Gastroesophageal sphincter (tissue), 4 donors: ENCODE data around the gene OCA2. TPM values are rescaled to one million over a fixed set of nuclear protein-coding genes. Genes with fewer than 3 reads are reported as not detected.

Experiments used
- ATAC-seq: fragments of 150-250 bp; one replicate; pipeline ENCODE4 v1.9.1; 2016; ENCODE audit warnings: mild to moderate bottlenecking, moderate library complexity
- H3K27ac ChIP-seq, 4 donors: fragments of 200-600 bp; sonication (generic) in 3 of 4; 1 replicate in 3 of 4; 2 replicates in 1 of 4; pipeline ENCODE4 v1.5.1; 2016 to 2019
- H3K27me3 ChIP-seq: fragments of 200-600 bp; sonication (generic); one replicate; pipeline ENCODE4 v1.5.1; 2019
- H3K36me3 ChIP-seq, 2 donors: fragments of 200-600 bp; sonication (generic); one replicate each; pipeline ENCODE4 v1.5.1; 2019; ENCODE audit warnings: control low read depth in 1 of 2
- H3K4me1 ChIP-seq, 3 donors: fragments of 200-600 bp; sonication (generic); 1 replicate in 2 of 3; 2 replicates in 1 of 3; pipeline ENCODE4 v1.5.1; 2016 to 2019; ENCODE audit warnings: control low read depth in 2 of 3
- H3K4me3 ChIP-seq, 2 donors: fragments of 200-600 bp; sonication (generic); one replicate each; pipeline ENCODE4 v1.5.1; 2019; ENCODE audit warnings: mild to moderate bottlenecking in 1 of 2, moderate library complexity in 1 of 2
- H3K9me3 ChIP-seq, 3 donors: fragments of 200-600 bp; sonication (generic); one replicate each; pipeline ENCODE4 v1.5.1; 2017 to 2019; ENCODE audit warnings: control low read depth in 2 of 3
- EP300 ChIP-seq: sonication (generic); formaldehyde crosslinking; IDR thresholded peaks from one replicate; pipeline ENCODE4 v1.6.1; 2017; ENCODE audit warnings: antibody characterized with exemption, mild to moderate bottlenecking
- POLR2A ChIP-seq, 2 donors: fragments of 450-650 bp; IDR thresholded peaks; one replicate each; pipeline ENCODE4 v1.6.1; 2017; ENCODE audit warnings: antibody characterized with exemption in 2 of 2, mild to moderate bottlenecking in 2 of 2, moderate library complexity in 1 of 2
- POLR2AphosphoS5 ChIP-seq: sonication (generic); formaldehyde crosslinking; IDR thresholded peaks from one replicate; pipeline ENCODE4 v1.6.1; 2017; ENCODE audit warnings: antibody characterized with exemption
- WGBS, 2 donors: methylation state at CpG; one replicate each; pipeline ENCODE4 v1.1.5; 2018; ENCODE audit warnings: low coverage in 1 of 2; 5-methylcytosine and 5-hydroxymethylcytosine counted together
- total RNA-seq, 4 donors: library from RNA; depleted of rRNA; stranded (reverse); fragments of >200 nt; gene quantifications; one replicate each; pipeline ENCODE4 v1.1.0, GENCODE V29; 2016
- TF ChIP-seq, protein P1 (sequence below), 4 experiments: fragments of 200-600 bp in 2 of 4; fragments of 450-650 bp in 2 of 4; sonication (generic) in 1 of 4; IDR thresholded peaks; one replicate each; pipeline ENCODE4 v1.5.1; 2017 to 2019; ENCODE audit warnings: antibody characterized with exemption in 4 of 4, mild to moderate bottlenecking in 2 of 4, moderate library complexity in 2 of 4

The OCA2 gene
- total RNA-seq, 4 donors from 2014 or later, result 0.40 to 2.0 (median 1.1) TPM; not detected in 1

DNA sequence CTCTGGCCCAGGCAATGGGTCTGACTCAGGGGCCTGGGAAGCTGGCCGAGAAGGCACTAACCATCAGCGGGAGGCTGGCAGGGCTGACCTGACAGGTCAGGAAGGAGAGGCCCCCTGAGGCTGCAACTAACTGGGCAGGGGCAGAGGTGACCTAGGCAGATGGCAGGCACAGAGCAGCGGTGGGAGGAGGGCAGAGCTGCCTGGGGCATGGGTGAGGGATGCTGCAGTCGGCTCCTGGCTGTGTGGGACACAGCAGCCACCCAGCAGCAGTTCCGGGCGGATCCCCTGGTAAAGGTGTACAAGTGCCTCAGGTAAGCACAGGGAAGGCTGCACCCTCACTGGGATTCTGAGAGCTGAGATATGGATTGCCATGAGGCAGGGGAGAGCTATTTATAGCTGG is 236.1 kb downstream of the OCA2 start:
- 63% methylated on average over 2 of the region's 6 CpGs; no CpG with 5 or more reads in 1 of the 2 donors for WGBS, 2 donors

DNA sequence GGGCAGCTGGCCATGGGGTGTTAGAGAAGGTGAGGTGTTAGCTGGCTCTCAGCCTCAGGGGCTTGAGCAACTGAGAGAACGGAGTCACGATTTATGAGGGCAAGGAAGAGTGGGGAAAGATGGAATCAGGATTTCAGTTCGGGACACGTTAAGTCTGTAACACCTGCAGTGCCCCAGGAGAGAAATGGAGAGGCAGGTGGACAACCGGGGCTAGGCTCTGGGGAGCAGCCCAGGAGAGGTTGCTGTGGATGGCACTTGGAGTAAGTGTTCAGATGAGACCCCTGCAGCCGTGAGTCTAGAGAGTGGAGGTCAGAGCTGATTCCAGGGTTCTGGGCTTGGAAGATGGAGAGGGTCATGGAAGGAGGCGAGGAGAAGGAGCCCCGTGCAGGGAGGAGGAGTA is 237.9 kb downstream of the OCA2 start:
- 81% methylated on average over 8 of the region's 8 CpGs for WGBS, 2 donors
- H3K4me3 ChIP-seq, result no peak overlapping the region

More for the DNA sequence above, 236.1 kb downstream of the OCA2 start:
- Histone ChIP-seq H3K27ac (no peak overlapping the region), H3K4me3 (no peak overlapping the region), H3K36me3 (no peaks in the 10 kb centered on the region), H3K4me1 (no peaks in the 10 kb centered on the region), H3K9me3 (peaks cover 0 to 12% (median 0%) of the 10 kb centered on the region in 3 donors), H3K27me3 (no peaks in the 10 kb centered on the region)
- no peak for TF ChIP-seq POLR2AphosphoS5
- TF ChIP-seq POLR2A (IDR thresholded peaks at IDR 0.05), result no peak
- TF ChIP-seq, protein P1, sequence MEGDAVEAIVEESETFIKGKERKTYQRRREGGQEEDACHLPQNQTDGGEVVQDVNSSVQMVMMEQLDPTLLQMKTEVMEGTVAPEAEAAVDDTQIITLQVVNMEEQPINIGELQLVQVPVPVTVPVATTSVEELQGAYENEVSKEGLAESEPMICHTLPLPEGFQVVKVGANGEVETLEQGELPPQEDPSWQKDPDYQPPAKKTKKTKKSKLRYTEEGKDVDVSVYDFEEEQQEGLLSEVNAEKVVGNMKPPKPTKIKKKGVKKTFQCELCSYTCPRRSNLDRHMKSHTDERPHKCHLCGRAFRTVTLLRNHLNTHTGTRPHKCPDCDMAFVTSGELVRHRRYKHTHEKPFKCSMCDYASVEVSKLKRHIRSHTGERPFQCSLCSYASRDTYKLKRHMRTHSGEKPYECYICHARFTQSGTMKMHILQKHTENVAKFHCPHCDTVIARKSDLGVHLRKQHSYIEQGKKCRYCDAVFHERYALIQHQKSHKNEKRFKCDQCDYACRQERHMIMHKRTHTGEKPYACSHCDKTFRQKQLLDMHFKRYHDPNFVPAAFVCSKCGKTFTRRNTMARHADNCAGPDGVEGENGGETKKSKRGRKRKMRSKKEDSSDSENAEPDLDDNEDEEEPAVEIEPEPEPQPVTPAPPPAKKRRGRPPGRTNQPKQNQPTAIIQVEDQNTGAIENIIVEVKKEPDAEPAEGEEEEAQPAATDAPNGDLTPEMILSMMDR (IDR thresholded peaks at IDR 0.05), result no peak
- no peak for TF ChIP-seq EP300
- no peak for ATAC-seq

DNA sequence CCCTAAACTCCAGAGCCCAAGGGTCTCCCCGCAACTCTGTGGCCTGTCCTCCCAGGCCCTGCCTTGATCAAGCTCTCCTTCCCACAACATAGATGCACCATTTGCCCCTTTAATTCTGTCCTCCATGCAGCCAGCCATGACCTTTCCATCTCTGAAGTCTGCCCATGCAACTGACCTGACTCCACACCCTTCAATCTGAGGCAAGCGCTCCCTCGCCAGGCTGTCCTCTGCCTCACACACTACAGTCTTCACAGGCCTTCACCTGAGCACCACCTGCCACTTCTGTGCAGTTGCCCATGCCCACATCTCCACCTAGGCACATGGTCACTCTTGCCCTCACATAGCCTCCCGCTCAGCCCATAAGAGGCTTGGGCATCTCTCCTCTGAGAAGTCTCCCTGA is 244.0 kb downstream of the OCA2 start:
- no peaks in the 10 kb centered on the region for H3K4me1 ChIP-seq
- no peaks in the 10 kb centered on the region for H3K27me3 ChIP-seq
- H3K36me3 ChIP-seq, result no peaks in the 10 kb centered on the region
- H3K9me3 ChIP-seq, result peaks cover 0 to 16% (median 0%) of the 10 kb centered on the region in 3 donors
- no peak overlapping the region for H3K27ac ChIP-seq
- WGBS, 2 donors, result 97 to 100% methylated on average over 3 of the region's 4 CpGs
- no peak for ATAC-seq
- no peak overlapping the region for H3K4me3 ChIP-seq
- TF ChIP-seq POLR2AphosphoS5 (no peak), POLR2A (IDR thresholded peaks at IDR 0.05) (no peak), EP300 (no peak)
- TF ChIP-seq, protein P1 (IDR thresholded peaks at IDR 0.05), result no peak

More for the DNA sequence above, 237.9 kb downstream of the OCA2 start:
- no peak overlapping the region for H3K27ac ChIP-seq
- H3K36me3 ChIP-seq, result no peaks in the 10 kb centered on the region
- H3K27me3 ChIP-seq, result no peaks in the 10 kb centered on the region
- H3K4me1 ChIP-seq, result no peaks in the 10 kb centered on the region
- H3K9me3 ChIP-seq, result peaks cover 0 to 23% (median 0%) of the 10 kb centered on the region in 3 donors
- no peak for ATAC-seq
- TF ChIP-seq EP300 (no peak), POLR2AphosphoS5 (no peak), POLR2A (IDR thresholded peaks at IDR 0.05) (no peak)
- TF ChIP-seq, protein P1 (IDR thresholded peaks at IDR 0.05), result no peak

DNA sequence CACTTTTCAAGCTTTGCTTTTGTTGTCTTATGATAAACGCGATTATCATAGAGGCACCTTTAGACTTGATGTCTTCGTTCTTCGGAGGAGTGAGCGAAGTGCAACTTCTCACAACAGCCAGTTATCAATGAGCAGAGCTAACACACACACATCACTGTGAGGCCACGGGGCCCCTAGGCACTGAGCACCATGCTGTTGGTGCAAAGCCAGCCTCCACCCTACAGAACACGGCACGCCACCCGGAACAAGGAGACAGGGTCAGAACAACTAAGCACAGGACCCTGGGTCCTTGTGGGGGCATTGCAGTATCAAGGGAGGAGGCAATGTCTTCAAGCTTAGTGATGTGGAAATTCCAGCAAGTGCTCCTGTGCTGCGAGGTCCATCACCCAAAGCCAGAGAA is 244.5 kb downstream of the OCA2 start:
- Histone ChIP-seq H3K27ac (no peak overlapping the region), H3K4me3 (no peak overlapping the region), H3K27me3 (no peaks in the 10 kb centered on the region), H3K4me1 (no peaks in the 10 kb centered on the region), H3K9me3 (peaks cover 0 to 16% (median 0%) of the 10 kb centered on the region in 3 donors), H3K36me3 (no peaks in the 10 kb centered on the region)
- 89 to 94% methylated on average over 5 to 6 of the region's 10 CpGs for WGBS, 2 donors
- no peak for ATAC-seq
- TF ChIP-seq, protein P1 (IDR thresholded peaks at IDR 0.05), result no peak
- no peak for TF ChIP-seq POLR2AphosphoS5
- no peak for TF ChIP-seq EP300
- no peak for TF ChIP-seq POLR2A (IDR thresholded peaks at IDR 0.05)

DNA sequence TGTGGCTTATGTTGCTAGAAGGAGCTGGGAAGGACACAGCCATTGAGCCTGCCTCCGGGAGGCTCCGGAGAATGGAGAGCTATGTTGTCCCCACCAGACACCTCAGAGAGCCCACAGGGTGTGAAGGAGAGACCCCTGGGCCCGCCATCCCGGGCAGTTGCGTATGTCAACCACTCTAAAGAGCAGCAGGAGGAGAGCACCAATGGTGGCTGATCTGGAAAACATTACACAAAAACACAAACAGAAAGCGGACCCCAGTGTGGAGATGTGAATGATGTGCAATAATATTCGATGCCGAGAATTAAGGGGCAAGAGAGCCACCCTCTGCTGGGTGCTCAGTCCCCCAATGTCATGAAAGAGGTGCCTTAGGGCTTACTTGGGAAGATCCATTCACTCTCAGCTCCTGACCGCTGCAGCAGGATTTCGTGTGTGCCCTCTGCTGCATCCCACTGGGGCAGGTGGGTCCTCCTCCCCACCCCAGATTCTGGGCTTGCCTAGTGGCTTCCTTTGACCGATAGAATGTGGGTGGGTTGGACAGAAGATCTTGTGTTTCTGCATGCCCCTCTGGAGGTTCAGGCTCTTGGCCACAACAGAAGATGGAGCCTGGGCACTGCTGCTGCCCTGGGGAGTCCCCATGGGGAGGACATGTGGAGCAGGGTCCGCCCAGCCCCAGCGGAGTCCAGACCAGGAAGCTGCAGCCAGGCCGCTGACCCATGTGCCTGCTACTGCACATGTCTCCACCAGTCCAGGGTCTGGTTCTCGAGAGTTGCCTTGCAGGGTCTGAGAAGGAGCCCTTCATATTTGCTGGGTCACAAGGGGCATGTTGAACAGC is 245.3 kb downstream of the OCA2 start:
- Histone ChIP-seq H3K27ac (no peak overlapping the region), H3K4me3 (no peak overlapping the region), H3K9me3 (peaks cover 0 to 19% (median 0%) of the 10 kb centered on the region in 3 donors), H3K36me3 (no peaks in the 10 kb centered on the region), H3K4me1 (no peaks in the 10 kb centered on the region), H3K27me3 (no peaks in the 10 kb centered on the region)
- WGBS, 2 donors, result 98 to 100% methylated on average over 5 to 8 of the region's 15 CpGs
- ATAC-seq, result no peak
- TF ChIP-seq EP300 (no peak), POLR2AphosphoS5 (no peak), POLR2A (IDR thresholded peaks at IDR 0.05) (no peak)
- TF ChIP-seq, protein P1 (IDR thresholded peaks at IDR 0.05), result no peak
